HS-27A (cell line): ENCODE measurements around the gene ERI3.

ENCODE experiments used
- DNase-seq: peaks from one replicate; pipeline ENCODE4 v3.0.0-alpha.2; 2012; ENCODE audit warnings: low read depth, missing footprints

ERI3 gene

DNA sequence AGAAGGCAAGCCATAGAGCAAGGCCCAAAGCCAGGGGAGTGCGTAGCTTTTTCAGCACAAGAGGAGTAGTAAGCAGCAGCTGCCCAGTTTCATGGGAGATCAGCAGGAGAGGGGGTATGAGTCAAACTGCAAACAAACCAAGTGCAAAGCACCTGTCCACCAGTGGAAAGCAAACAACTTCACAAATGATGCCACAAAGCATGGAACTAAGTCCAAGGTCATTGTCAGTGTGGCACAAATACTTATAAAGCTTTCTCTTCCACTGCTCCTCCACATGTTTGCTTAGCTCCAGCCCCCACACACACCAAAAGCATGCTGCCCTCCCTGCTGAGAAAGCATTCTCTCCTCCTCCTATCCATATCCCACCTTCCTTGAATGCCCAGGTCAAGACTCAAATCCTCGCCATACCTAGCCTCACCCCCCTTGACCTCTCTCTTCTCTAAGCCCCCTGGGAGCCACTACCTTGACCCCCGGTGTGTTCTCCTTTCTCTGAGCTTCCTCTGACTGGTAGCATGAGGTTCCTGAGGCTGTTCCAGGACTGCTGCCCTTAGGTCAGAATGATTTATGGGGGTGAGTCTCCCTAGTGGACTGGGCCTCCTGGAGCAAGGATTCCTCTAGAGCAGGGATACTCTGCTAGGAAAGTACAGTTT is 71.4 kb downstream of the ERI3 start:
- no peak for DNase-seq

GRCh38 chr1:44282704-44283426 is 72.2 kb downstream of the ERI3 start:
- DNase-seq, result no peak

DNA sequence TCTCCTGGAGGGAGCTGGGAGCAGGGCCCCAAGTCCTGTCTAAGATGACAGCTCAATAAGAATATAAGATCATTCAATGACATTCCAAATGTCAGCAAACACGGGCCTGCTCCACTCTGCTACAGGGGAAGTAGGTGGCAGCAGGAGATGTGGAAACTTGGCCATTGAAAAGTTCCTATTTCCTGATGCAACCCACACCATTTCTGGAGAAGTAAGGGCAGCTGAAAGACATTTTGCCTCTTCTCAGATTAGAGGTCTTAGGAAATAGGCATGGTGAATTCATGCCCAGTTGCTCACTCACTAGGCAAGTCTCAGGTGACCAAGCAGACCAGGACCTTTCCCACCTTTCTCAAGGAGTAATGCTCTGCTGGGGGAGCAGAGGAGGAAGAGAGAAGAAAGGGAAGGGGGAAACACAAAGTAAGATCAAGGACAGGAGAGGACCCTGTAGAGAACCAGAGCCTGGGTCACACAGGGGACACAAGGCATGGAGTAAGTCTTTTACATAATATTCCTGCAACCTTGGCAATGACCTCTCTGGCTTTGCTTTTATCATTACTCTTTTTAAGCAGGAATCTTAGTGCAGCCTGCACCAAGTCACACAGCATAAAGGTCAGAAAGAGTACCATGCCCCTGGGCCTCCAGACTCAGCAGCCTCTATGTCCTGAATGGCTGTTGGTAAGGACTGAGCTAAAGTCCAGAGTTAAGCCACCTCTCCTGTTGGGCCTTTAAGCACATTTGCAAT is 72.9 kb downstream of the ERI3 start:
- no peak for DNase-seq

DNA sequence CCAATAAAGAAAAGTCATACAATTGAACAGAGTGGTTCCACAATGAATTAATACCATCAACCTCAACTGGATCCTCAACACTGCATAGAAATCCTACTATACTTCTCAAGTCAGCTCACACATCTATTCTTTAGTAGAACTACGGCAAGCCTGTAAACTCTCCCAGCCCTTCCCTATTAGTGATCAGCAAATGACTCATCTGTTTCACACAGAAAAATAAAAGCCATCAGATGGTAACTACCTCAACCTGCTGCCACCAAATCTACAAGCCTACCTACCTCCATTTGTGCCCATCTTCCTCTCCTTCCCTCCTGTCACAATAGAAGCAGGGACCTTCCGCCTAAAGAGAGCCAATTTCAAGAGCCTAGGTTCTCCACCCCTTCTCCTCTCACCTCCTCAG is 78.2 kb downstream of the ERI3 start:
- no peak for DNase-seq

- no peak for DNase-seq
These were observed 79.1 kb downstream of the ERI3 start for GRCh38 chr1:44275991-44276405.

- DNase-seq, result no peak
These were observed 79.6 kb downstream of the ERI3 start for GRCh38 chr1:44275296-44275962.

GRCh38 chr1:44273560-44274350 is 81.3 kb downstream of the ERI3 start:
- no peak for DNase-seq

DNA sequence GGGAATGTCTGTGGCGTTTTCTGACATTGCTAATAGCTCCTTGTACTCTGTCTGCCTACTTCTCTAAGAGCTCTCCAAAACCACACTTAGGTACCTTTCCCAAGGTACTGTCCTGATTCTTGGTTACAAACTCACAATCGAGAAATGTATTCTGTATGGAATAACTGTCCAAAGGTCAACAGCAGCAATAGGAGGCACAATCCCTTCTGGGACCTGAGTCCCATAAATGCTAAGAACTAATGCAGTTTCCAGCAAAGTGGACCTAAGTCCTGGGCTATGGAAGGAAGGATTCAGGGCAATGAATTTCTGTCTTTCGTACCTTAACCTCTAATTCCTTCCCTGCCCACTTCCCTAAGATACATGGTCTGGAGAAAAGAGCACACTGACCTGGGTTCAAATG is 82.1 kb downstream of the ERI3 start:
- DNase-seq, result no peak

DNA sequence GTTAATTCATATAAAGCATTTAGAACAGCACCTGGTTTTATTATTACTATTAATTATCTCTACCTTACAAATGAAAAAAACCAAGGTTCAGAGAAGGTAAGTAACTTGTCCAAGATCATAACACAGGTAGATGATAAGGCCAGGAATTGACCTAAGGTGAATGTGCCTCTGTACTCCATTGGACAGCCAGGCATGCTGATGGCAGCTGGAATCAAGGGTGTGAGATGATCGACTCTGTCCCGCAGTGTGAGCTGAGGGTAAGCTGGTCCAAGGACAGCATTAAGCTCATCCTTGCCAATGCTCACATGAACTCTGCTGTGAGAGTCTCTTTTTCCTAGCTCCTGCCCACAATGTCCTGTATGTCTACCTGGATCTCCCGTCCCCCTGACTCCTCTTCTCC is 83.4 kb downstream of the ERI3 start:
- no peak for DNase-seq

- no peak for DNase-seq
These were observed 84.1 kb downstream of the ERI3 start for GRCh38 chr1:44270686-44271628.

DNA sequence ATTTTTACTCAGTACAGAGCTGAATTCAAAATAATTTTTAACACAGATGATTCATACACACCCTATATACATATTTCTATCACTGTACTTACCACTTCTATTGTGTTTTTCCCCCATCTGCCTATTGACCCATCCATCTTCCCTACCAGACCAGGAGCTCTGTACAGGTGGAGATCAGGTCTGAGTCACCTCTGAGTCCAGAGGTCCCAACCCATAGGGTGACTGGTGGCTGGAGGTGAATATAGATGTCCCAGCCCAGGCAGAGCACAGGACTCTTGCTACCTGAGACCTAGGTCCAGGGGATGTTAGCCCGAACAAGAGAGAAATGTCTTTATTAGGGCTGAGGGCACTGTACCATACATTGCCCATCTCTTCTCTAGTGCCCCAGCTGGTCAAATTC is 87.0 kb downstream of the ERI3 start:
- DNase-seq, result no peak

GRCh38 chr1:44267438-44267837 is 87.6 kb downstream of the ERI3 start:
- DNase-seq, result no peak

DNA sequence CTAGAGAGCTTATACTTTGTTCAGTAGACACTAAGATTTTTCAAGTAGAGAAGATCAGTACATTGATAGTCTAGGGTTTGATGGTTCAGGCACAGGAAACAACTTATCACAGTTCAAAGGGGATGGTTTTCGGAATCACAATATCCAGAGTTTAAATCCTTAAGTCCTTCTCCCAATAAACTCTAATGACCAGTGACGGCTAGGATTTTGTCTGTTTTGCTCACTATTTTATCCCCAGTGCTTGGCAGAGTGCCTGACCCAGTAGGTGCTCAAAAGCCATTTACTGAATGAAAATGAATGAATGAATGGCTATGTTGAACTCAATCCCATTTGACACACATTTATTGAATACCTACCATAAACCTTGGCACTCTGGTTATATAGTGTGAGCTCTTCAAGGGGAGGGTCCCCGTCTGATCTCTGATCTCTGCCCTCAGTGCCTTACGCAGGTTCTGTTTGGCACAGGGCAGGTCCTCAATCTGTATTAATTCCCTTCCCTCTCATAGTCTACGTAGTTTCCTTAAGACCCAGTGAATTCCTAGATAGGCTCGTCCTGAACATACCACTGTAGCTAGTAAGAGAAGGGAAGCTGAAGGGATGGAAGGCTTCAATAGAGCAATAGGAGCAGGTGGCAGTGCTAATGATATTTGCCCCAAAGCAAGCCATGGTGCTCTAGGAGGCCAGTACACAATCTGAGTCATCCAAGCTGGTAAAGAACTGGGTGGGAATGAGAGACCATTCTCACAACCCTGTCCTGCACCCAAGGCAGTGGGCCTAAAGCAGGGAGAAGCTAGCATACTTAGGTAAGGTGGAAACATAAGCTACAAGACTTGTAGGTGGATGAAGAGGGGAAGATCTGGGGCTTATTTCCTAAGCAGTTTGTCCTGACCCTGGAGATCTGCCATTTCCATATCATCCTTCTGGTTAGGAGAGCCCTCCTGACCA is 88.4 kb downstream of the ERI3 start:
- DNase-seq, result no peak

GRCh38 chr1:44265656-44266358 is 89.2 kb downstream of the ERI3 start:
- no peak for DNase-seq

DNA sequence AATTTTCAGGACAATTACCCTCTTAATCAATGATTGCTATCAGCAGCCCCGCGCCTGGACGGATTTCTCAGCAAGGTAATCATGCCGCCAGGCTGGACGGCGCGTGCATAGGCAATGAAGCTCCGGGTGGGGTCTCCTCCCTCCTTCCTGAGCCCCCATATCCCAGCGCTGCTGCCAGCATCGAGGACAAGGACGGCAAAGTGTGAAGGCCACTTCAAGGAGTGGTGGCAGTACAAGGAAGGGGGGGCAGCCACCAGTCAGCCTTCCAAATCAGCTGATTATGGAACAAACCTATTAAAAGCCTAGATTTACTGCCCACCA is 90.6 kb downstream of the ERI3 start:
- no peak for DNase-seq

- no peak for DNase-seq
These were observed 91.2 kb downstream of the ERI3 start for GRCh38 chr1:44263568-44264450.

- DNase-seq, result no peak
These were observed 92.1 kb downstream of the ERI3 start for GRCh38 chr1:44262816-44263567.
